MV-4-11 (cell line): ENCODE data around the gene BAG5.

Source experiments
- DNase-seq: peaks from one replicate; lab custom pipeline; 2025; lab: John Stamatoyannopoulos, UW

Gene BAG5

DNA sequence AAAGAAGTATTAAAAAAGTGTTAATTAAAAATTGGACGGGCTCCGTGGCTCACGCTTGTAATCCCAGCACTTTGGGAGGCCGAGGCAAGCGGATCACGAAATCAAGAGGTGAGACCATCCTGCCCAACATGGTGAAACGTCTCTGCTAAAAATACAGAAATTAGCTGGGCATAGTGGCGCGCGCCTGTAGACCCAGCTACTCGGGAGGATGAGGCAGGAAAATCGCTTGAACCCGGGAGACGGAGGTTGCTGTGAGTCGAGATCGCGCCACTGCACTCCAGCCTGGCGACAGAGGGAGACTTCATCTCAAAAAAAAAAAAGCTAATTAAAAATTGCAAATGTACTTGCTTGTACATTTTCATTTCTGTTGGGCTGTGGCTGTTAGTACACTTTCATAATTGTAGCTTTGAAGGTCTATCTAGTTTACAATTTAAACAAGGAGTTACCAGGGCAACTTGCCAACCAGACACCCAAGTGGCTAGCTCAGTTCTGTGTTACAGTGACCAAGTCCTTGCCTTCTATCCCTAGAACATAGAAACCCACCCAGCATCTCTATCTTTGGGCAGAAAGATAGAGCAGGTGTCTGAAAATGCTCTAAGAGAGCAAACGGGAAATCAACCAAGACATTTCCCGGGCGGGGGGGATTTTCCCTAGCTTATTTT lies 1.5 kb upstream of the BAG5 start:
- DNase-seq, result no peak

DNA sequence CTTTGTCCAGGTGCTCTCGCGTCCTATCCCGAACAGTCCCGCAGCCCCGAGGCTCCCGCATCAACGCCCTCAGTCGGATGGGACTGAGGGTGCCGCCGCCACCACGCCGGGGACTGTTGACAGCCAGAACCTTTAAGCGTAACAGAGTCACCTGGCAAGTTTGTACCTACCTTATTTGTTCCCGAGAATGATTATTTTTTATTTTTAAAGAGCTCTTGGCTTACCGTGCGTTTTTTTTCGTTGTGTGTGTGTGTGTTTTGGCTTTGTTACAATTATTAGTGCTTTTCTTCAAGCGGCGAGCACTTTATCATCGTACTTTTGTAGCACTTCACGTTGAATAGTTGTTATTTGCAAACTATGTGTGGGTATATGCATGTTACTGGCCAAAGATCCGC lies 766 bp upstream of the BAG5 start:
- no peak for DNase-seq

DNA sequence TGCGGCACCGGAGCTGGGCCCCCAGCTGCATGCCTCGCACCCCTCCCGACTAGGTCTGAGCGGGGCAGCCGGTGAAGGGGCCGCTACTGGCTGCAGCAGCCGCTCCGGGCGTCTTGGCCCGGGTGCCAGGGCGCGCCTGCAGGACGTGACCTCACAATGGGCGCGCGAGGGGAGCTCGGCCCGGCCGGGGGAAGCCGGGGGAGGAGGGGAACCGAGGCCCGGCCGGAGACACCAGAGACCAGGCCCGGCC lies 353 bp downstream of the BAG5 start:
- DNase-seq, result no peak

DNA sequence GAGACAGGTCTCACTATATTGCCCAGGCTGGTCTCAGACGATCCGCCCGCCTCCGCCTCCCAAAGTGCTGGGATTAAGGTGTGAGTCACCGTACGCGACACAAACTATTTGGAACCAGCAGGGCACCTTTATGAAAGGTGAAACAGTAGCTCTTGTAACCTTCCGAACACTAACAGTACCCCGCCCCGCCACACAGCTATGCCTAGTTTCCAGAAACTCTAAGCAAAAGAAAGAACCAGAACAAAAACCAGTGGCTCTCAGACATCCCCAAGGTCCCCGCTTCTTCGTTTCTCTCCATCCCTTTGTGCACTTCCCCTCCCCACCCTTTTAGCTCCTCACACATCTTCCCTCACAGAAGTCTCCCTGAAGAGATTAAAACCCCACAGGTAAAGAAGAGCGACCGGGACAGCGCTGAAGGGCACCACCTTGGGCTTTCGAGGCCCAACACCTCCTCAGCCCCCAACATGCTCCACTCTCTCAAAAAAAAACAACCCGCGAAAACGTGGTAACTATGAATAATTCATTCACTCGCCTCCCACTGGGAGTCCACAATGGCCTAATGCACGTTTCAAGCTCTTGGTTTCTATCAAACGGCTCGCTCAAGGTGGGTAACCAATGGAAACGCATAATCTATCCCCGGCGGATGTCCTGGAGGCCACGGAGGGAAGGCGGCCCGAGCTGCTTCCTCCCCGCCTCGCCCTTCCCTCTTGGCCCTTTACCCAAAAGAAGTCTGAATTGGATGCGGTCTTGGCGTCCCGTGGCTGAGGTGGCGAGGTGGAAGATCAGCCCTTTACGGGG lies 877 bp downstream of the BAG5 start:
- DNase-seq, result peak; percentile 23

DNA sequence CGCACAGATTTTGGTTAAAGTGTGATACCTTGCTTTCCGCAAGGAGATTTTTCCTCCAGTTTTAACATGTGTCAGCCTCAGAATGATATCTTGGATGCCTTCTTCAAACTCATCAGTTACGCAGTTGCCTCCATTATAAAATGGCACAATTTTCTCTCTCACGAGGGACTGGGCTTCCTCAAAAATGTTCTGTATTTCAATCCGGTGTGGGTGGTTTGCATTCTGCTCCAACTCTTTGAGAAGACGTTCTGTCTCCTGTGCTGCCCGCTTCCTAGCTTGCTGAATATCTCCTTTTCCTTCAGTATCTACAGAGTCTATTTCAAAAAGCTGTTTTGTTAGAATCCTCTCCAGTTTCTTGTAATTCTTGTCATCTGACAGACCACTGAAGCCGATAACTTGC lies 1.8 kb downstream of the BAG5 start:
- DNase-seq, result no peak

DNA sequence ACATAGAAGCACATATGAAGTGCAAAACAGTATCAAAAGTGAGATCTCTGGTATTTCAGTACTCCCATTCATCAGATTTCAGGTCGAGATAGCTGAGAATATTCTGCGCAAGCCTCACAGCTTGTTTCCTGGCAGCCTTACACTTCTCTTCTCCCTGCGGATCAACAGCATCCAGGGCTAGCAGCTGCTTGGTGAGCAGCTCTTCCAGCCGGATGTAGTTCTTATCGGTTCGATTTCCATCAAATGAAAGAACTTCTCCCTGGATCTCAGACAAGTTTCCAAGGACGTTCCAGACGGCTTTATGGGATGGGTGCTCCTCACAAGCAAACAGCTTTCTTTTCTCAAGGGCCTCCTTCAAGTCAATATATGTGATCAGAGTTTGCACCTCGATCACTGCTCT lies 2.7 kb downstream of the BAG5 start:
- no peak for DNase-seq

DNA sequence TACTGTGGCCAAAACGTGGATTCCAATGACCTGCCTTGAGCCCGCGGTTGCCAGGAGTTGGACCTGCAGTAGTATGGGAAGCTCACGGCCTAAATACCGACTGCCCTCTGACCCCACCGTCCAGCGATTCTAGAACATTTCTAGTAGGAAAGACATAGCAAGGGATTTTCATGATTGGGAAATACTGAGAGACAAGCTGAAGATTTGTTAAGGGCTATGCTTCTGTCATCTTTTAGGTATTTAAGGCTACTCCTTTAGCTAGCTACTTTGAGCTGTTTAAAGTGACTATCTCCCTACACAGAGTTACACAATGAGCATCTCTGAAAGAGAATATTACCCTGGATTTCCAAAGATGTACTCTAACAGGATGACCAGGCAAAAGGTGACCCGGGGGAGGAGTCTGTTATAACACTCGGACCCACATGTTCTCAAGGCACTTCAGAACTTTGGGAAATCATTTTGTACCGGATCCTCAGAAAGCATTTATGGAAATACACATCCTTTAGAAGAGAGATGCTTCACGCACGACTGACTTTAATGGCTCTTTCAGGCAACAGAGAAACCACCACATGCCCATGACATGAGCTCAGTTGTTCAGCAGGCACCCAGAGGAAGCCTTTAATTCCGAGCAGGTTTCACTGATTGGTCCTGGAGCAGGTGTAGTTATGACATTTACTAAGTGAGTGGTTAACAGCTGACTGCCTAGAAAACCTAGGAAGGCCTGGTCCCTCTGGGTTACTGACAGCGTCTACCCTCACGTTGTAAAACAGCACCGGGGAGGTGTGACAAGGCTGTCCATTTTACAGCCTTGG lies 4.2 kb downstream of the BAG5 start:
- no peak for DNase-seq

DNA sequence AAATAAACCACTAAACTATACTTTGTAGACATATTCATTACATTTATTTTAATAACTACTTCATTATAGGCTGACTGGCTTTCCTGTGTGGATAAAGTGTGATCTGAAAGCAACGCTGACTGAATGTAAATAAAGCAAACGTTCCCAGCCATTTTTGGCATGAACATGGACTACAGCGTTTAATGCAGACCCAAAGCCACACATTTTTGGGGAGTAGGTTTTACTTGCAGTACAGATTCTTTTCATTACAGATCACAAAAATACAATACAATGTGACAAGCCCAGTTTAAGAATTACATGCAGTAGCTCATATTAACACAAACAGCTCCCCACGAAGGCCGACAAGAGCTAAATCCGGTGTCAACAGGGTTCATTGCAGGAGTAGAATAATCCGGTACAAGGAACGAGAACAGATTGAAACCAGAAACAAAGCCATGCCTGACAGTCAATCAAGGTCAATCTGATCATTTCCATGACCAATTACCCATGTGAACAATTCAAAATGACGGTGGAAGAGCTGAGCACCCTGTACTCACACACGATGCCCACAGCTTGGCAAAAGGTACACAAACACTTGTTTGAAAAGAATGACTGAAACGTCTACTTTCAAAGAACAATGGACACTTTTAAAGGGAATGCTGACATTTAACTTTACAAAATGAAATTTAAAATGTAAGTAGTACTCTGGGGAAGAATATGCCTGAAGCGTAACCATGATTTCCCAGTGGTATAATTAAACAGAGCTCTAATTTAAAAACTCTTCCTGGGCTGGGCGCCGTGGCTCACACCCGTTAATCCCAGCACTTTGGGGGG lies 5.3 kb downstream of the BAG5 start:
- DNase-seq, result no peak

DNA sequence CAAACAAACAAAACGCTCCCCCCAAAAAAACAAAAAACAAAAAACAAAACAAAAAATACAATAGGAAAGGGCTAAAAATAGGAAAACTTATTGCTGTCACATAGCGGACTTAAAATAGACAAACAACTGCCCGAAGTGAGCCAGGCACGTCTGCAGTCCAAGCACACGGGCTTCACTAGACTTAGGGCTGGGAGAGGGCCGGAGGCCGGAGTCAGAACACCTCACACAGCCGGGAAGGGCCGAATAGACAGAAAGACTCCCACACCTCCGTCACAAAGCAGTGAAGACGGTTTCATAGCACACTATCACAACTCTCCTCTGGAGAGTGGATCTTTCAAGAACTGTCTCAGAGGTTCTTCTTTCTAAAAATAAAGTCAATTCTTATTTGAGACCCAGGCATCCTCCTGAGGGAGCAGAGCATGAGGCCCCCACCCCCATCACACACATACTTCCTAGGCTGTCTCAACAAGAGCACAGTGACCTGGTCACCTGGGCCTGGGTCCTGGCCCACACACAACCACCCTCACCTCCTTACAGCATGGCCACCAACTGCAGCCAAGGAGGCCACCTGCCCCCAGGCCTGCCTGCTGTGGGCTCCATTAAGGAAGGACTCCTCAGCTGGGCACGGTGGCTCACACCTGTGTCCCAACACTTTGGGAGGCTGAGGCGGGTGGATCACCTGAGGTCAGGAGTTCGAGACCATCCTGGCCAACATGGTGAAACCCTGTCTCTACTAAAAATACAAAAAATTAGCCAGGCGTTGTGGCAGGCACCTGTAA lies 6.7 kb downstream of the BAG5 start:
- no peak for DNase-seq

DNA sequence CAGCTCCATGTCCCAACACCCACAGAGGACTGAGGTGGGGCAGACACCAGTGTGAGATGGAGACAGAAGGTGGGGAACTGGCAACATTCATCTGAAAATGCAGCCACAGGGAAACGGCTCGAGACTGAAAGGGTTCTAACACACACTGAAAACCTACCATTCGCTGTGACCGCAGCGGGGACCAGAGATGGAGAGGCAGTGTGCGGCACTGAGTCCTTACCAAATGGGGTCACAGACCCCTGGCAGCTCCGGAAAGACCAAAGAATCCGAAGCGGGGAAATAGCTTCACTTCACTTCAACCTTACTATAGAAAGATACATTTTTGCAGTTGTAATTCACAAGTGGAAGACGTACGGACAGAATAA lies 9.6 kb downstream of the BAG5 start:
- DNase-seq, result no peak

DNA sequence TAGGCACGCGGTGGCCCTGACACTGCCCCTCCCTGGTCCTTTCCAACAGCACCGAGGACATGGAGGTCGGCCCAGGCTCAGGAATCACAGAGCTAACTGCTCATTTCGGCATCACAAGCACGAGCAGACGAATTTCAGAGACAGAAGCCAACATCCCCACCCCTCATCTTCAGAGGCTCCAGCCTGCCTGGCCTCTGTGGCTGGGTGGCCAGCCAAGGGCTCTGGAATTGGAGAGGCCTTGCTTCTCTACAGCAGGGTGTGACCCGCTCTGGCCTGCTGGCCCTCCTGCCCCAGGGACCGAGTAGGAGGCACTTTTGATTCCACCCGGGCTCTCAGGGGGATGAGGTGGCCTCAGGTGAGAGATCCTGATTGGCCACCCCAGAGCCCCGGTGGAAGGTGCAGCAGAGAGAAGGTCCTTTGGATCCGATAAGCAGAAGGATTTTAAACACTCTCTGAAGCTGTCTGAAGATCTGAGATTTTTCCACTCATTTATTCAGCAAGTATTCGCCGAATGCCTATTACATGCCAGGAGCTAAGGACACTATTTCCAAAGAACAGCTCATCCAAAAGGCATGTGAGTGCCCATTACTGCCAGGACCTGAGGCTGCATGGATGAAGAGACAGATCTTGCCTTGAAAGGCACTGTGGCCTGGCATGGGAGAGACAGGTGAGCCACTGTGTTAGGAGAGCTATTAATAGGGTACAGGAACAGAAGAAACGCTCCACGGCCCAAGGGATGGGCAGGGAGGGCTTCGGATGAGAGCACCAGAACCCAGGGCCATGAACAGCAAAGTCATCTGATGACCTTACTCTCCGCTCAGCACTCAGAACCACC lies 10.2 kb downstream of the BAG5 start:
- DNase-seq, result no peak

DNA sequence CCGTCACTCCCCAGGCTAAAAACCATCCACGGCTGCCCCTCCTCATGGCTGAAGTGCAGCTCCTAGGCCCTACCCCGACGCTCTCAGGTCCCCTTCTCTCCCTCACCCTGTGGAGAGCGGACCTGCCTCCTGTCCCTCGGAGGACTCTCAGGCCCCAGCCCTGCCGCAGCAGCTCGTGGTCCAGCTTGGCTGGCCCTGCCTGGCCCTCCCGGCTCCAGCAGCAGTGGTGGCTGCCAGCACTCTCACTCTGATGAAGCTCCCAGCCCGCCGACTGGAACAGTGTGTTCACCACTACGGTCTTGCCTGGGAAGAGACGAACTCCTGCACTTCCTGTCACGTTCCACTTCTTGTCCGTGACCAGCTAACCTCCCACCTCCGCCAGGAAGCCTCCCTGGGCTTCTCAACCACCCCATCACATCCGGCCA lies 11.1 kb downstream of the BAG5 start:
- no peak for DNase-seq

DNA sequence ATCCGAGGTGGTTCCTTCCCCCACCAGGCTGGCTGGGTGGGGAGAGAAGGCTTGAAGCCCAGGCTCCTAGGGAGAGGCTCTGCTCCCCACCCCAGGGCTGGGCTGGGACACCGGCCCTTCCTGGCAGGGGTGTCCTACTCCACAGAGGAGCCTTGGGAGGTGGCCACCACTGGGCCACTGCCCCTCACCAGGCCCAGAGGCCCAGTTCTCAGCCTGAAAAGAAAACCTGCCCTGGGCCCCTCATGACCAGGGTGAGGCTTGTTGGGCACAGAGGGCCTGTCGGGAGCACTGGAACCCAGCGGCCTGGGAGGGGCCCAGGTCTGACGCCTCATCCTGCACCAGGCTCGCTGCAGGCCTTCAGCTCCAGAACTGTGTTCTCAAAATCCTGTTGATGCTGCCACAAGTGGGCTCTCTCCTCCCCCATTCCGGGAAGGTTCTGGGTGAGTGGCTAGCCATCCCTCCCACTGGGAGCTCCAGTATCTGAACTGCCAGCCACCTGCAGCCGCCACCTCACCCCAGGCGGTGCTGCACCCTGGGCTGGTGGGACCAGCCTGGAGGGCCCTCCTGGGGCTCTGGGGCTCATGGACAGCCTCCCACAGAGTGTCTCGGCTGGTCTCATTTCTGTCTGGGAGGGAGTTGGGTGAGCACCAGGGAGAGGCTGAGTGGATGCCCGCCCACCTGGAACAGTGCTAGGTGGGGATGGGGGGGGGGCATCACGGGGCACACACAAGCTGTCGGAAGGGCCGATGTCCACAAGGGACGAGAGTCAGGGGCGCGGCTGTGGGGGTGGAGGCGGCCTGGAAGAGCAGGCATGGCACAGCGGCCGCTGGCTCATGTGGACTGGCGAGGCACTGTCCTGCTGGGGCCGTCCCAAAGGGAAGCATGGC lies 11.8 kb downstream of the BAG5 start:
- no peak for DNase-seq

DNA sequence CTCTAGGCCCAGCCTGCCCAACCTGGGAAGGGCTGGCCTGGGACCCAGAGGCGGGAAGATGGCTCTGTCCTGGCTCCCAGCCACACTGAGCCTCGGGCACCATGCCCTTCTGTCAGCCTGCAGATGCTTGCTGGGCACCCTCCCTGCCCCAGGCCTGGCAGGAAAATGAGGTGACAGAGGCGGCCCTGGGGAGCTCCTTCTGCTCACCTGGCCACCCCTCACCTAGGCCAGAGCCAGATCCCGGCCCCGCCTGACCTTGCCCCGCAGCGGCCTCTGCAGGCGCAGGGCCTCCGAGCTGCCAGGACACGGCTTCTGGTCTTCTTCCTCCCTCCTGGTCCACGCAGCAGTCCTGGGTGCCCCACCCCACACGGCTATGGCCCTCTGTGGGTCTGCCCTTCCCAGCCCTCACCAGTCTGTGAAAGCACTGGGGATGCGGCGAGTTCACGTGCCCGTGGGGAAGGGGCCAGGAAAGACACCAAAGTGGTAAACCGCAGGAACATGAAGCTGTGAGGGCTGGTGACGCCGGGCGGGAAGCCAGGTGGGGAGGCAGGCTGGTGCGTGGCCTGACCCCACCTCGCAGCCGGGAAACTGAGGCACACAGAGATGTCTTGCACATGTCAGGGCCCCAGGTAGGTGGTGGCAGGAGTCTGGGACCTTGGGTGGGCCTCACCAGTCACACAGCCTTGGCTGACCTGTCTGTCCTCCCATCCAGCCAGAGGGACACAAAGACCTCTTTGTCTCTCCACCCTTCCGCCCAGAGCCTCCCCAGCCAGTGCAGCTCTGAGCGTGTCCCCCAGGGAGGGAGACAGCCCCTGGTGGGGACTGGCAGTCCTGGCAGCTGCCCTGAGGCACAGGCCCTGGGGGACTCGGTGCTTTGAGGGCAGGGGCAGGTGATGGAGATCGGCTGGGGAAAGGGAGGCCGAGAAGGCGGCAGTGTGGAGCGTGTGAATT lies 12.8 kb downstream of the BAG5 start:
- no peak for DNase-seq

DNA sequence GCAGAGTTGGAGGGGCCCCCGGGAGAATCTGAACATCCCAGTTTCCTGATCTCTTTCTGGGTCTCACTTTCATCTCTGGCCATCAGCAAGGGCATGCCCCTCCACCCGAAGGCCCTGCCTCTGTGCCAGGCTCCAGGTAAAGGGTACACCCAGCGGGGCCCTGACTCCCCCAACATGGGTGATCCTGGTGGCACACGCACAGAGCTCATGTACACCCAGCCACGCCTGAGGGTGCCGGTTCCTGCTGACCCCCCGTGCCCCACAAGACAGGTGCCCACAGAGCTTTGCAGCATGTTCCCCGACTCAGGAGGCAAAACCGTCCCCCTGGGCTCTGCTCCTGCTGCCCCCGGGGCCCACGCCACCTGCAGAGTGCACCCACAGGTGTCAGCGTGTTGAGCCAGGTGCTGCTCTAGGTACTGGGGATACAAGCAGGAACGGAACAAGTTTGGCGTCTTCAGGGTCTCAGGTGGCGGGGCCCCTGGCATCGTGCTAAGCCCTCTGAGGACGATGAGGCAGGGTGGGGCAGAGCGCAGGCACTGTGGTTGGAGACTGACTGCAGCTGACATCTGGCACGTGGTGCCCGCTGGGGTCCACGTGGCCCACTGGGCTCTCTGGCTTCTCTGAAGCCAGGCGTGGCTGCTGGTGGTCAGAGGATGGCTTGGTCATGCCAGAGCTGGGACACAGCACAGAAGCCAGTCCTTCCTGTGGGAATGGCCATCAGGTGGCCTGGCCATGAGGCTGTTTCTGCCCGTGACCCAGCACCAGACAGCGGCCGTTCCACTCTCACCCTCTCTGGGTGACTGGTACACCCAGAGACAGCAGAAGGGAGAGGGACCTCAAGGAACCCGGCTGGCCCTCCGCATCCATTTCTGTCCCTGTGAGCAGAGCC lies 13.8 kb downstream of the BAG5 start:
- no peak for DNase-seq

DNA sequence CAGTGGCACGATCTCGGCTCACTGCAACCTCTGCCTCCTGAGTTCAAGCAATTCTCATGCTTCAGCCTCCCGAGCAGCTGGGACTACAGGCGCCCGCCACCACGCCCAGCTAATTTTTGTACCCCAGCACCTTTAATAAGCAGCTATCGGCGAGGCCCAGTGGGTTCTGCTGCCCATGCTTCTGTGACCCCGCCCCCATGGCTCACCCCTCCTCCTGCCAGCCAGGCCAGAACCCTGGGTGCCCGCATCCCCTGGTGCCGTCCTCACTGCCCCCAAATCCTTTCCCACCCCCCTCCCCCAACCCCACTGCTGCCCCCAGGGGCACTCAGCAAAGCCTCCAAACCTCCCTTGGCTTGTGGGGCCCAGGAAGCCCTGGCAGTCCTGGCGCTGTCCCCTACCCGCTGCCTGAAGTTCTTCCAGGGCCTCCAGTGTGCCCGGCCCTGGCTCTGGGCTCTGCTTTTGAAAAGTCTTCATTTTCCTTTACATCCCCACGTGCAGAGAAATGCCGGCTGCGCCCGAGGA lies 14.5 kb downstream of the BAG5 start:
- no peak for DNase-seq

DNA sequence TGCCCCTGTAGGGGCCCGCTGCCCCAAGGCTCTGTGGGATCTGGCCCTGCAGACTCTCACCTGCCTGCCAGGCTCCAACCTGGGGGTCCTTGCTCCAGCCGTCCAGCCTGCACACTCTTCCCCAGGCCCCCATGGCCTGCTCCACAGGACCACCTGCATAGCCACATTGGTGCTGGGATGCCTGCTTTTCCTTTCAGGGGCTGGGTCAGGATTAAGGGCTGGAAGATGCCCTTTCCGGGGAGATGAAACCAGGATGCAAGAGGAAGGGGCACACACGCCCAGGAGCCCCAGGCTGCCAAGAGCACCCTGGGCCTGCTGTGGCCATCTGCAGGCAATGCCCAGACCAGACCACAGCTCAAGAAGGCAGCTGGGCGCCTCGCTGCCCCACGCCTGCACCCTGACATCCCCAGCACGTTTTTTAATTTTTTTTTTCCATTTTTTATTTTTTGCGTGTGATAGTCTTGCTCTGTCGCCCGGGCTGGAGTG lies 15.0 kb downstream of the BAG5 start:
- no peak for DNase-seq
